Colonic mucosa (tissue), 4 donors: ENCODE results near the gene ALG9. TPM values are rescaled to one million over a fixed set of nuclear protein-coding genes. Genes with fewer than 3 reads are reported as not detected.
A peak's percentile ranks its signal among the peaks of the same experiment; 100 is the strongest.

ENCODE experiments used
- DNase-seq: peaks from one replicate; pipeline ENCODE4 v3.0.0-alpha.2; 2020
- H3K27ac ChIP-seq: fragments of 200-600 bp; one replicate; pipeline ENCODE4 v1.8.0; 2021
- H3K27me3 ChIP-seq: fragments of 200-600 bp; one replicate; pipeline ENCODE4 v1.8.0; 2021
- H3K36me3 ChIP-seq: fragments of 200-600 bp; one replicate; pipeline ENCODE4 v1.8.0; 2021
- H3K4me1 ChIP-seq: fragments of 200-600 bp; one replicate; pipeline ENCODE4 v1.8.0; 2021; ENCODE audit warnings: mild to moderate bottlenecking
- H3K4me3 ChIP-seq: fragments of 200-600 bp; one replicate; pipeline ENCODE4 v1.8.0; 2021
- H3K9ac ChIP-seq, 2 donors: one replicate each; pipeline ENCODE4 v1.7.0; 2013; ENCODE audit warnings: control low read depth in 2 of 2, low read depth in 2 of 2, low read length in 2 of 2
- H3K9me3 ChIP-seq: fragments of 200-600 bp; one replicate; pipeline ENCODE4 v1.8.0; 2021
- intact Hi-C: fragments of 100-400 bp; cut with DNase I; formaldehyde crosslinking; loops from one replicate; pipeline ENCODE4 v1.14.1; 2022
- total RNA-seq, 2 donors: library from RNA; stranded (reverse); fragmentation: NEBNext Ultra II Directional in 1 of 2; extraction: Animal tissue kit (Norgen Biotek cat#: 25700) in 1 of 2; gene quantifications; one replicate each; pipeline ENCODE4 v1.2.1, GENCODE V29; 2021
- TF ChIP-seq, protein P1 (sequence below): fragments of 200-600 bp; IDR thresholded peaks from one replicate; pipeline ENCODE4 v1.8.0; 2022; ENCODE audit warnings: antibody characterized with exemption, mild to moderate bottlenecking
- donor health status: healthy.
- donor health status: DM: no; HTN: no; CAD: no.
- donor health status: DM: no; HTN: no; CAD: no.

The ALG9 gene
- total RNA-seq, 2 donors from 2014 or later, result 23.2 to 25.2 TPM

DNA sequence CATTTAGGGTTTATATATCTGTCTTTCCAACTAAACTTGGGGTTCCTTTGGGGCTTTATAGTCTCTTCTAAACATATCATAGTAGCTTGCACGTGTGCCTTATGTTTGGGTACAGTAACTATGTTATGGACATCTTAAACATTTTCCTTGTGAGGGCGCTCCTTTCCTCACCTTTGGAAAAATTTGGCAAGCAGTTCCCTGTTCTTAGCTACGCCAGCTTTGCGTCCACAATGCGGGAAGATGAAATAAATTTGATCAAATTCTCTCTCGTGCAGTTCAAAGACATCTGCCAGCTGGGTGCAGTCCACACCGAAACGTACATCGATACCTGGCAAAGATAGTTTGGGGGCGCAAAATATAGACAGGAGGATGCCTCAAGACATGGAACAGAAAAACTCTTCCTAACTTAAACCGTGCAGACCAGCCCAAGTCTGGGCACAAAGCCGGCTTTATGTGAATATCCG is 7.0 kb upstream of the ALG9 start:
- Histone ChIP-seq H3K27ac (peak overlapping the region; percentile 91), H3K36me3 (no peaks in the 10 kb centered on the region), H3K9ac (peak overlapping the region; percentile 72 to 86), H3K4me3 (peak overlapping the region; percentile 52), H3K9me3 (no peaks in the 10 kb centered on the region), H3K27me3 (no peaks in the 10 kb centered on the region), H3K4me1 (no peaks in the 10 kb centered on the region)
- no peak for DNase-seq
- TF ChIP-seq, protein P1, sequence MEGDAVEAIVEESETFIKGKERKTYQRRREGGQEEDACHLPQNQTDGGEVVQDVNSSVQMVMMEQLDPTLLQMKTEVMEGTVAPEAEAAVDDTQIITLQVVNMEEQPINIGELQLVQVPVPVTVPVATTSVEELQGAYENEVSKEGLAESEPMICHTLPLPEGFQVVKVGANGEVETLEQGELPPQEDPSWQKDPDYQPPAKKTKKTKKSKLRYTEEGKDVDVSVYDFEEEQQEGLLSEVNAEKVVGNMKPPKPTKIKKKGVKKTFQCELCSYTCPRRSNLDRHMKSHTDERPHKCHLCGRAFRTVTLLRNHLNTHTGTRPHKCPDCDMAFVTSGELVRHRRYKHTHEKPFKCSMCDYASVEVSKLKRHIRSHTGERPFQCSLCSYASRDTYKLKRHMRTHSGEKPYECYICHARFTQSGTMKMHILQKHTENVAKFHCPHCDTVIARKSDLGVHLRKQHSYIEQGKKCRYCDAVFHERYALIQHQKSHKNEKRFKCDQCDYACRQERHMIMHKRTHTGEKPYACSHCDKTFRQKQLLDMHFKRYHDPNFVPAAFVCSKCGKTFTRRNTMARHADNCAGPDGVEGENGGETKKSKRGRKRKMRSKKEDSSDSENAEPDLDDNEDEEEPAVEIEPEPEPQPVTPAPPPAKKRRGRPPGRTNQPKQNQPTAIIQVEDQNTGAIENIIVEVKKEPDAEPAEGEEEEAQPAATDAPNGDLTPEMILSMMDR, result no peak
- intact Hi-C loops, result loop anchor here (5.0 kb wide), 1 partner anchor 99 kb away; no protein-coding TSS in a partner anchor

DNA sequence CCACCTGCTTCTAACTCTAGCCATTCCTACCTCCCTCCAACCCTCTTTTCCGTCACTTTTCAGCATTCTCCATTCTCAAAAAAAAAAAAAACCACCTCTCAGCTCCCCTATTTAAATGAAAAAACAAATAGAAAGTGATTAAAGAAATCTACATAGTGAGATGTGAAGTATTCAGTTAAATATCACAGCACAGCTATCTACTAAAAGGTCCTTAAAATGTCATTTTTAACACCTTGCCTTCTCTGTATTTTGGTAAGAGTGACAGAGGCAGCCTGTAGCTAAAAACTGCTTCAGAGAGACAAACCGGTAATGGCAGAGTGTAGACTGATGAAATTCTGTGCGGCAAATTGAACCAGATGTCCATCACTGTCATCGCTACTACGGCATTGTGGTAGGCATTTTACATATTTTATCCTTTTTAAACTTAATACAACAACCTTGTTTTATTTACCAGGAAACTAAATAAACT is 346 bp upstream of the ALG9 start:
- intact Hi-C loops, result no loop called here
- Histone ChIP-seq H3K36me3 (no peaks in the 10 kb centered on the region), H3K27me3 (no peaks in the 10 kb centered on the region), H3K27ac (peak overlapping the region; percentile 56), H3K9me3 (no peaks in the 10 kb centered on the region), H3K4me1 (peaks cover 5% of the 10 kb centered on the region), H3K4me3 (peak overlapping the region; percentile 95), H3K9ac (peak overlapping the region; percentile 72 to 90)
- no peak for DNase-seq
- TF ChIP-seq, protein P1, result no peak

DNA sequence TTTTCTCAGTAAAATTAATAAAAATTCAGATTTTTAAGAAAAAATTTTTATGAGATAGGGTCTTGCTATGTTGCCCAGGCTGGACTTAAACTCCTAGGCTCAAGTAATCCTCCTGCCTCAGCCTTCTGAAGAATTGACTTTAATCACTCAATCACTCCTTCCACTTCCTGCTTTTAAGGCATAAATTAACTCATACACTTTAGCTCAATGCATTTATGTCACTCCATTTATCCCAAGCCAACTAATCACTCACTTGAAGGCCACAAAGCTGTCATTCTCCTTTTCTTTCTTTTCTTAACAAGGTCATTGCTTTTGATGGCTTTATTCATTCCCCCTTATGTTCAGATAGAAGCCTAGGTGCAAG is 877 bp downstream of the ALG9 start:
- no peak for DNase-seq
- TF ChIP-seq, protein P1, result no peak
- Histone ChIP-seq H3K36me3 (no peaks in the 10 kb centered on the region), H3K9ac (peak overlapping the region; percentile 72 to 90), H3K27ac (peak overlapping the region; percentile 56), H3K9me3 (no peaks in the 10 kb centered on the region), H3K4me1 (peaks cover 5% of the 10 kb centered on the region), H3K4me3 (peak overlapping the region; percentile 95), H3K27me3 (no peaks in the 10 kb centered on the region)
- intact Hi-C loops, result no loop called here

DNA sequence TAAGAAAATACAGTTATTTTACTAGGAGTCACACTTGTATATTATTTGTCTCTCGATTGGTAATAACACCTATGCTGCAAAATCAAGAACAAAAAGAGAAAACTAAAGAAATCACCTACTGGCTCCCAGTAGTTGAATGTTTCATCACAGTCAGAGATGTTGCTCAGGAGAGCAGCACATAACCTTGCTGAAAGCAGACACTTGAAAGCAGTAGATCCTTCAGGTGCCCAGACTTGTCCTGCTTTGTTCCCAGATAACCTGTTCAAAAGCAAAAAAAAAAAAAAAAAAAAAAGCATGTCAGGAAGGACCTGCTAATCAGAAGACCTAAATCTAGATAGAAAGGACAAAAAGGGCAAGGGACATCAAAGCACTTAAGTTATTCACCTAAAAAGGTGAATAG is 1.3 kb downstream of the ALG9 start:
- intact Hi-C loops, result no loop called here
- Histone ChIP-seq H3K4me3 (no peak overlapping the region), H3K4me1 (peaks cover 5% of the 10 kb centered on the region), H3K36me3 (no peaks in the 10 kb centered on the region), H3K9ac (no peak overlapping the region), H3K27ac (no peak overlapping the region), H3K9me3 (no peaks in the 10 kb centered on the region), H3K27me3 (no peaks in the 10 kb centered on the region)
- no peak for DNase-seq
- TF ChIP-seq, protein P1, result no peak

DNA sequence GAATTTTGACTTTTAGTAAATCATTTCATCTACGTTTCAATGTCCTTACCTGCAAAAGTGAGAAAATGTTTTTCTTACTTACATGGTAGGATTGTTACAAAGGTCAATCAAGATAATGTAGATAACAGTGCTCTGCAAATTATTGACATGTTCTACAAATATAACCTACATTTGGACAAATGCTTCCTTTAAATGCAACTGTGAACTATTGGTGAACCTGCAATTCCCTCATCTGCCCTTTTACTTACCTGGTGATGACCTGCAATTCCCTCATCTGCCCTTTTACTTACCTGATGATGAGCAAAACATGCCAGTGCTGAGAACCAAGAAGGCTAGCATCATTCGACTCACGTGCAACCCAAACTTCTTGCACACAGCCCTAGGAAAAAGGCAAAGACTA is 11.1 kb downstream of the ALG9 start:
- no peak for DNase-seq
- Histone ChIP-seq H3K27ac (no peak overlapping the region), H3K4me3 (no peak overlapping the region), H3K36me3 (no peaks in the 10 kb centered on the region), H3K9ac (no peak overlapping the region), H3K27me3 (no peaks in the 10 kb centered on the region), H3K4me1 (no peaks in the 10 kb centered on the region), H3K9me3 (no peaks in the 10 kb centered on the region)
- TF ChIP-seq, protein P1, result no peak
- intact Hi-C loops, result no loop called here
